CD4-positive, alpha-beta T cell treated with Interleukin-6 at 100 ng/mL for 8 hours (primary cell): ENCODE data around the gene SLC44A4.

Experiments used
- DNase-seq: peaks from one replicate; pipeline ENCODE4 v3.0.0-alpha.2; 2020; ENCODE audit warnings: mixed read lengths, low spot score

Gene SLC44A4

DNA sequence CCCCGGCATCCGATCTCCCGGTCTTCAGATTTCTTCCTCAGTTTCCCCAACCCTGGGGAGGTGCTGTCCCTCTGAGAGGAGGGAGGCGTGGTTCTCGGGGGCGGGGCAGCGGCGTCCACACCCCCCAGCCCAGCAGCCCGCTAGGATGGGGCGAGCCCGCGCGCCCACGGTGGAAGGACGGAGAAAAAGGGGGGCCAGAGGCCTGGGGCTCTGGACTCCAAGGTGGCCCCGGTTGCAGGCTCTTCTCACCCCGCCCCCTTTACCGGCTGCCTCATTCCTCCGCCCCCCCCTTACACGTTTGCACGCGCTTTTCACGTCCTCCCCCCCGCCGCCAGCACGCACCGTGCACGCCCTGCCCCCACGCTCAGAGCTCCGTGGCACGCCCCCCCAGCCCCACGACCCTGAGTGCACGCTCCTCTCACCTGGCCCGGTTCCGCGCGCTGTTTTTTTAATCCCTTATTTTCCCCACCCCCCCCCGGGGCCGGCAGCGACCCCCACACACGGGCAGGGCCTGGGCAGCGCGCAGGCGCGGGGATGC lies 22.7 kb upstream of the SLC44A4 start:
- DNase-seq = peak; percentile 68

DNA sequence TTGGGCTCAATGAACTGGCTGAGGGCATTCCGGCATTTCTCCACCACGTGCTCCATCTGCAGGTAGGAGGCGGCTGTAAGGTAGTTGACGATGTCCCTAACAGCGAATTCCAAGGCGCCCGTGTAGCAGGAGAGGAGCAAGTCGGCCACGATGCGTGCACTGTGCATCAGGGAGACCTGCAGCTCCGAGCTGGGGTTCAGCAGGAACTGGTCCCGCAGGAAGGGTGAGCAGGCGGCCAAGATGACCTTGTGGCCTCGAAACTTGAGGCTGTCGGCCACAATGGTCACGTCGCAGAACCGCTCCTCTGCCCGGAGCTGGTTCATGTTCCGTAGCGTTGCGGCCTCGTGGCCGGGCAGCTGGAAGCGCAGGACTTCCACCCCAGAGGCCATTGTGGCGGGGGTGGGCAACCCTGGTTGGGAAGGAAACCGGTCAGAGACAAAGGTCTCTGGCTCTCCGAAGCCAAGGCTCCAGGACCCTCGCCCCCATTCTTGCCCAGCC lies 22.2 kb upstream of the SLC44A4 start:
- no peak for DNase-seq

DNA sequence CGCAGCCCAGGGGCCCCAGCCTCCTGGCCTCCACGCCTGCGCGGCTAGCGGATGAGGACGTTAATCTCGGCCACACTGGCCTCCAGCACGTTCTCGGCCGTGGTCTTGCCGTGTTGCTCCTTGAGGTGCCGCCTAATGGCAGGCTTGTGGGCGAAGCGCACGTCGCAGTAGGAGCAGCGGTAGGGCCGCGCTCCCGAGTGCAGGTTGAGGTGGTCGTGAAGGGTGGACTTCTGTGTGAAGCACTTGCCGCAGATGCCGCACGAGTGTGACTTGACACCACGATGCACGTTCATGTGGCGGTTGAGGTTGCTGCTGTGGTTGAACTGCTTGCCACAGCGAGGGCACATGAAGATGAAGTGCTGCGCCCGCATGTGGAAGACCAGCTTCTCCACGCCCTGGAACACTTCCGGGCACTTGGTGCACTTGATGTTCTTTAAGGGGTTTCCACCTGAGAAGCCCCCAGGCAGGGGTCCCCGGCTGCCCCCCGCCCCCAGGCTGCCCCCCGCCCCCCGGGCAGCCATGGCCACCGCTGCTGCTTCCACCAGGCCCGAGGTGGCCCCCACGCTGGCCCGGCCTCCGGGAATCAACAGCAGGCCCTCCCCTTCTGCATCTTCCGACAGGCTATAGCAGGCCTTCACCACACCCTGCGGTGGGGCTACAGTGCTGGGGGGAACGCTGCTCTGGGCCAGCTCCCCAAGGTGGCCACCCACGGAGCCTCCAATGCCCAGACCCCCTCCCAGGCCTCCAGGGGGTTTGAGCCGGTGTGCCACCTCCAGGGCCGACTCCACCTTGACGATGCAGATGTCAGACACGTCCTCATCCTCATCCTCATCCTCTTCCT lies 21.3 kb upstream of the SLC44A4 start:
- no peak for DNase-seq

DNA sequence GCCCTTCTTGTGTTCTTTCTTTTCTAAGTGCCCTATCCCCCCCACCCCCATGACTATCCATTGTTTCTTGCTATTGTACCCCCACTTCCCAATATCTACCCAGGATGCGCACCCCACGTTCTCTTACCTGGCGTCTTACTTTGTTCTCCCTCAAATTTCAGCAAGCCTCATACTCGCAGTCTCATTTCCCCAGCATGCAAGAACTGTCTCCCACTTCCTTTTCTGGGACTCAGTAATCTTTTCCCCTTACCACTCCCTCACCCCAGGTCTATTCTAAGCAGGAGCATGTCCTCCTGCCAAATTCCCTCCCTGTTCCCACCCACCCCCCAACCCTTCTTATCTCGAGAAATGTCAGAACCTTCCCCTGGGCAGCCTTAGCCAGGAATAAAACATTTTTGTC lies 20.4 kb upstream of the SLC44A4 start:
- DNase-seq = no peak

DNA sequence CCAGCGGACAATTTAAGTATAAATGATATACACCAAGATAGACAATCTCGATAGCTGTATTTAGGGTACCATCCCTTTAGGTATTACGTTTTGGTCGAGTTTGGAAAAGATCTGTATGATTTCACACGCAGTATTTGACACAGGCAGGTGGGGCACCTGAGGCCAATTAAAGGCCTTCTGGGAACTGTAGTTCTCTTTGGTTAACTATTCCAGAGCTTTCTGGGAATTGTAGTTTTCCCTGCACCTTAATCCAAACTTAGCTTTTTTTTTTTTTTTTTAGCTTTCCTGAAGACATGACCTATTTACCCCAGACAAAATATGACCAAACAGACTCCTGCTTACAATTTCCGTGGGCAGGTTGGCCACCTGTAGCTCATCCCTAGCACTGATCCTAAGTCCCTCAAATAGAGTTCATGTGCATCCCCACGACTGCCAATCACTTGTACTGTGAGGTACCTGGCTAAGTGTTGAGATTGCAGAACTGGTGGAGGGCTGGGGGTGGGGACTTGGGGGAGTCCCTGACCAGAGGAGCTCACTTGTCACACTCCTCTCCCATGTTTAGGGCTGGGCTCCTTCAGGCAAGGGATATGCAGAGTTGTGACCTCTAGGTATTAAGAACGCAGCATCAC lies 19.7 kb upstream of the SLC44A4 start:
- peak; percentile 55 for DNase-seq

DNA sequence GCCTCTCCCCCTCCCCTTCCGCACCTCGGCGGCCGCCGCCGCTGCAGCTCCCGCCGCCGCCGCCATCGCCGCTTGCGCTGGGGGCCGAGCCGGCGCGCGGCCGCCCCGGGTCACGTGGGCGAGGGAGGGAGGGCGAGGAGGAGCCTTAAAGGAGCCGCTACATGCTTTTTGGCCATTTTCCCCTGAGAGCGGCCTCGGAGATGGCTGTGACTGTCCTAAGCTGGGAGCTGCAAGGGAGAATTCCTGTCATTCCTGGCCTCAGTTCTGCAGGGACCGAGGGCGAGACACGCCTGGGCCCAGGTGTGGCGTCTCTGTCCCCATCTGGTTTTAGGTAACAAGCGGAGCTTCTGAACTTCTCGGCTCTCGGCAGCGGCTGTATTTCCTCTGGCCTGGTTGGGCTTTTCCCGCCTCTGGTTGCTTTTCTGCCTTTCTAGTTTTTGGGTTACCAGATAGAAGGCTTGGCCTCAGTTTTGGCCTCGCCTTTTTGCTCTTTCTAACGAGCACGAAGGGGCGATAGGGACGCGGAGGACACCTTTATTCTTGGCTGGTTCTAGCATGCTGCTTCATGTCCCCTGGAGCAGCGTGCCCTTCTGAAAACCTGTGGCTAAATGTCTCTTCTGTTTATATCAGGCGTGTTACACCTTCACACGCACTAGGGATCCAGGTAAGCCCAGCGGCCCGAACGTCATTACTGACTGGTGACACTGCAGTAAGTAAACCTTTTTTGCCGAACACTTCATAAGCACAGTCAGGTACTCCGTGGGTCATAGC lies 19.0 kb upstream of the SLC44A4 start, which contains the start of gene EHMT2:
Gene EHMT2 (minus strand): TSS at position 87 of the 771 bp plus-strand sequence. CDS start 21 bp downstream, at position 66.
- peak; percentile 82 for DNase-seq

DNA sequence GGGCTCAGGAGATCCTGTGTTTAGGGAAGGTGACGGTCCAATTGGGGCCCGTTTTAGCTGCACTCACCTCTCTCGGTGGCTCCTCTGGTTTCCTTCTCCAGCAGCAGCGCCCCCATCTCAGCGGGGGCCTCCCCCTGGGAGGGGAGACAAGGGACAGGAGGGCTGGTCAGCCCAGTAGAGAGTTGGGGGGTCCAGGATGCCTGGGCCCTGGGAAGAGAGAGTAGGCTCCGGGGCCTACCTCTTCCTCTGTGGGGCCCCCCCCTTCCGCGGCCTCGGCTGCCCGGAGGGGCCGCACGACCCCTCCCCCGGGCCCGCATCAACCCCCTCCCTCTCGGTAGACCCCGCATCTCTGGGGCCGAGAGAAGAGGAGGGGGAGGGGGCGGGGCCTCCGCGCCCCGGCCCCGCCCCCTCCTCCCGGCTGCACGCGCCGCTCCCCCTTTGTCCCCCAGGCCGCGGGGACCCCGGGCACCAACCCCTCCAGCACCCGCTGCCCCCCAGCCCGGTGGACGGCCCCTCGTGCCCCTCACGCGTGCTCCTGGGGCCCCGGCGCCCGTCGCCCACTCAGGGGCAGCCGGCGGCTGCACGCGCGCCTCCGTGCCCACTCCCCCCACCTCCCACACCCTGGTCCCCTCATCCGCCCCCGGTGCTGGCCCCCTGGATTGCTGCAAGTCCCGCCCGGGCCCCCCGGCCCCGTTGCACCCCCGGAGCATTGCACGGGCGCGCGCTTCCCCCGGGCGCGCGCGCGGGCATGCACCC lies 18.2 kb upstream of the SLC44A4 start:
- DNase-seq = no peak

DNA sequence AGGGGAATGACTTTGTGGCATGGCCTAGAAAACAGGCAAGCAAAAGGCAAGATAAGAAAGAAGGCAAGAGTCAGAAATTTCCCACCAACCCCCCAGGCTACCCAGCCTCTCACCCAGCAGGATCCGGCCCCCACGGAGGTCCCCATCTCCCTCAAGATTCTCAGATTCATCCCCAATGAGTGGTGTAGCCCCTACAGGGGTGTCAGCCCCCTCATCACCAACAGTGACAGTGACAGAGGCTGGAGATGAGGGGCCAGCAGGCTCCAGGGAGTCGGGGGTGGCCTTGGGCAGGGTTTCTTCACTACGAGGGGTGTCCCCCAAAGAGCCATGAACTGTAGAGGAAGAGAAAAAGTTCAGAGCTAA lies 17.7 kb upstream of the SLC44A4 start:
- DNase-seq = no peak

DNA sequence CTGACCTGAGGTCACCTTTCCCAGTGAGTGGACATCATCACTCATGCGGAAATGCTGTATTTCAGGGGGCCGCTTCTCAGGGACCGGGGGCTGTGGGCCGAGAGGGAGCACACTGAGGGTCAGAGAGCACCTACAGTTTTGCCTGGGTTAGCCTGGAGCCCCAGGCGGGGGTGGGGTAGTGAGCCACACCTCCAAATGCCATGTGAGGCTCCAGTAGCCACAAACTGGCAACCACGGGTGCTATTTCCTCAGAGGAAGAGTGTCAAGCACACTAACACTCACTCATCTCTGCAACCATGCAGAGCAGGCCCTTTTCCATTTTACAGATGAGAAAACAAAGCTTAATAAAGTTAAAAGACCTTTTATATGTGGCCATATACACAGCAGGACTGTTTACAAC lies 14.0 kb upstream of the SLC44A4 start:
- no peak for DNase-seq

DNA sequence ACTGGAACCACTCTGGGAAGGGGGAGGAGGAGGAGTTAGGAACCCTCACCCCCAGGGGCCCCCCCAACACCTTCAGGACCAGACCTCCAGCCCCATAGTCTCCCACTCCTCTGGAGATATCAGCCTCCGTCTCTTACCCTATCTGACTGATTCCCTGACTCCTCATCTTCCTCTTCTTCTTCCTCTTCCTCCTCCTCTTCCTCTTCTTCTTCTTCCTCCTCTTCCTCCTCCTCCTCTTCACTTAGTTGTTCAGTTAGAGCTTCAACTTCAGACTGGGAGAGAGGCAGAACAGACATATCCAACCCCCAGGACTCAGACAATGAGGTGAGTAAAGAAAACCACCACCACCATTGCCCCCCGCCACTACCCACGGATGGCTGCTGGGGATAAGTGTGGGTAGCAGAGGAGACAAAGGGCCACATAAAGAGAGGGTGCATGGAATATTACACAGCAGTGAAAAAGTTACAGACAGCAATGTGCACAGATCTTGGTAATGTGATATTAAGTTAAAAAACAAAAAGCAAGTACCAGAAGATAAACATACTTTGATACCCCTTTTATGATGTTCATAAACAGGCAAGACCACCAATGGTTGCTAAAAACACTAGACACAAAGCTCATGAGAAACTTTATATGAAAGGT lies 10.7 kb upstream of the SLC44A4 start:
- no peak for DNase-seq

DNA sequence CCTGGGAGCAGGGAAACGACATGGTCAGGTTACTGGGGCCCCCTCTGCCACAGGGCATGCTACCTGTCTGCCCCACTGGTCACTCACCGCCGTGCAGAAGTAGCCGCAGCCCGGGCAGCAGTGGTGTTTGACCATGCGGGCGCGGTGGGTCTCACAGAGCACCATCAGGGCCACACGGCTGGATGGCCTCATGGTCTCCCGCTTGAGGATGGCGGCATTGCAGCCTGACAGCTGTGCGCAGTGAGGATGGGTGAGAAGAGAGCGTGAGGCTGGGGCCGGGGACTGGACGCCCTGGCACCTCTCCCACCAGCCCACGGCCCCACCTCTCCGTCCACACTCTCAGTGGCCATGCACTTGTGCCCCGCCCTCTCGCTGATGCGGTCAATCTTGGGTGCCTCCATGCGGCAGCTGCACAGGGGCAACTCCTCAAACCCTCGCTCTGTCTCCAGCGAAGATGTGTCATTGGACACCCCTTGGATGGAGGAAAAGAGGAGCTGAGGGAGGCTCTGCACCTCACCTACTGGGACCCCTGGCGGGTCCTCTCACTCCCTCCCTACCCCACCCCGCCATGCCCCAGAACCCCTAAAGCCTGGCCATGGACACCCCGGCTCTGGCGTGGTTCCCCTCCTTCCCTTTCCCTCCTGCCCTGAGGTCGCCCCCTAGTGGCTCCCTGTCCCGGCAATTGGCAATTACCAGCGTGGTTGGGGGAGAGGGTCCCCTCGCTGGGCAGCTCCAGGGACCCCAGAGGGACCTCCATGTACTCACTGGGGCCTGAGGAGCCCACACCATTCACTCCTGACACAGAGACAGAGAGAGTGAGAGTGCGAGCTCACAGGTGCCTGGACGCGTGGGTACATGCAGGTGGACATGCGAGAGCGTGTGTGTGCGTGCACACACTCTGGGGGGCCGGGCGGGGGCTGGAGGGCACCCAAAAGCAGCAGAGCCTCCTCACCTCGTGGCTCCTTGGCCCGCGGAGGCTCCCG lies 9.8 kb upstream of the SLC44A4 start:
- peak; percentile 34 for DNase-seq

DNA sequence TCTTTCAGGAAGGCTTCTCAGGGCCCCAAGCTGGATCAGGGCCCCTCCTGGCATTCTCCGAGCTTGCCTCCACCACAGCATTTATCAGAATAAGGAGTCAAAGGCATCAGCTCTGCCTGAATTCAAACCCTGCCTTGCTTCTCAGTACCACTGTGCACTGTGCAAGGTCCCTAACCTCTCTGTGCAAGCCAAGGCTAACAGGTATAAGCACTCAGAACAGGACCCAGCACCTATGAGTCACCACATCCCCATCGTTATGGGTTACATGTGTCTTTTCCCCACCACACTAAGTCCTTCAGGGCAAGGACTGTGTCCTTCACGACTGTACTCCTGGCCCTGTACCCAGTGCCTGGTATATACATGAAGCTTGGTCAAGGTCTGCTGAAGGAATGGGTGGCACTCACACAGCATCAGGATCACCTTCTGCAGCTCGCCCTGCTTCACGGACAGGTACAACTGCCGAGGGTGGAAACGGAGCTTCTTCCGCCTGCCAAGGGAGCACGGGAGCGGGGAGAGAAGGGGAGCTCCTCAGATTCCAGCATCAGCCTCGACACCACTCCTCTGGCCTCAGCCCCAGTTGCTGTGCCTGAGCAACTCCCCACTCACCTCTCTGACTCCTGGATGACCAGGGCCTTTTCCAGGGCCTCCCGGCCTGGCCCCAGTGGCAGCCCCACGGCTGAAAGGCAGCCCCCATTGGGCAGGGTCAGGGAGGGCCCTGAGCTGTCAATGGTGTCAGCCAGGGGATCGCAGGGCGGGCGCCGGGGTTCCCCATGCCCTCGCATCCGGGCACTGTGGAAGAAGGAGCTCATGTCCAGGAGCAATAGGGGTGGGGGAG lies 8.6 kb upstream of the SLC44A4 start:
- no peak for DNase-seq

DNA sequence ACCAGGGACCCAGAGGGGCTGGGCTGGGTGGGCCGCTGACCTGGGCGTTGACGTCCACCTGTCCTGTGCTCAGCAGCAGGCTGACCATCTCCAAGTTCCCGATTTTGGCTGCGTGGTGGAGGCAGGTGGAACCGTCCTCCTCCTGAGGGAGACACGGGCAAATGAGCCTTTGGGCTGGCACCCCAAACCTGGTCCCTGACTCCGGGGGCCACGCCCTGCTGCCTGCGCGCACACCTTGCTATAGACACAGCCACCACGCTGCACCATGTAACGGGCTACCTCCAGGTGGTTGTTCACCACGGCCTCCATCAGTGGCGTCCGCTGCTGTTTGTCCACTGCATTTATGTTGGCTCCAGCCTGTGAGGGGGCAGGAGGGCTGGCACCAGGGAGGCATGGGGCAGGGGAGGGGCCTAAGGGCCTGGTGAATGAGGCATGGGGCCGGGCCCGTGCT lies 7.8 kb upstream of the SLC44A4 start:
- DNase-seq = no peak

DNA sequence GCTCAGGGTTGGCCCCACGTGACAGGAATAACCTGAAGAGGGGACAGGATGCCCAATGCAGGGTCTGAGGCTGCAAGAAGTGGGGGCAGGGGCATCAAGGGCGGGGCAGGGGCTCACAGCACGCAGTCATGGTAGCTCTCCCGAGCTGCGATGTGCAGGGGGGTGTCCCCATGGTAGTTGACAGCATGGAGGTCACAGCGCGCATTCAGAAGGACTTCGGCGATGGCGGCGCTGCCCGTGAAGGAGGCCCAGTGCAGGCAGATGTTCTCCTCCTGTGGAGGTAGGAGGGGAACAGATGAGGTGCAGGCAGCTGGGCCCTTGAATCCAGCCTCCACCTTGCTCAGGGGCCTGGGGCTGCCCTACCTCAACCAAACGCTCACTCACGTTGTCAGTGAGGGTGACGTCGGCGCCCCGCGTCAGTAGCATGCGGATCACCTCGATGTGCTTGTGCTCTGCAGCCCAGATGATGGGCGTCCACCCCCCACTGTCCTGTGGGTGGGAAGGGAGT lies 5.8 kb upstream of the SLC44A4 start:
- no peak for DNase-seq

DNA sequence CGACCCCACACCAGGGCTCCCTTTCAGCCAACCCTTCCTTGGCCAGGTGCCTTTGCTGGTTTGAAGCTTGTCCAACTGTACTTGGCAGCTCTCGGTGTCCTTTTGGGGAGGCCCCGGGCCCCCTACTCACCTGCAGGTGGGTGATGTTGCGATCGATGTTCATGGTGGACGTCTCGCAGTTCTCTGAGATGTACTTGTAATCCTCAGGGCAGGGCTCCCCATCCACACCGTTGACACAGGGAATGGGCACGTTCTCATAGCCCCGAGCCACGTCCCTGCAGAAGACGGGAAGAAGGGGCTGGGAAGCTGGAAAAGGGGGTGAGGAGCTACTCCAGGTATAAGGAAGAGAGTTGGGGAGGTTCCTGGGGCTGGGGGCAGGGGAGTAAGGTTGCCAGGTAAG lies 4.9 kb upstream of the SLC44A4 start:
- DNase-seq = no peak

DNA sequence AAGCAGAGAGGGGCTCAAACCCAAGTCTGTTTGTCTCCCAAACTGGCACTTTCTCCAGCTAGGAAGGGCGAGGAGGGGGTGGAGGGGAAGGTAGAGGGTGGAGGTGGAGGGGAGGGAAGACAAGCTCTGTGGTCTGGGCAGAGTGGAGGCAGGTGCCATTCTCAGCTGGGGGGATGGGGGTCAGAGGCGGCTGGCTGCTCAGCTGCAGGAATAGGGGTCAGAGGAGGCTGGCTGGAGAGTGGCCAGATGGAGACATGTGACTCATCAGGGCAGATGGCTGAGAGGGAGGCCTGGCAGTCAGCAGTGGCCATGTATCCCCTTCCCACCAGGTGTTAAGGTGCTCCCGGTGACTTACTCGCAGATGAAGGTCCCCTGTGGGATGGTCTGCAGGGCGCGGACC lies 3.5 kb upstream of the SLC44A4 start:
- no peak for DNase-seq

DNA sequence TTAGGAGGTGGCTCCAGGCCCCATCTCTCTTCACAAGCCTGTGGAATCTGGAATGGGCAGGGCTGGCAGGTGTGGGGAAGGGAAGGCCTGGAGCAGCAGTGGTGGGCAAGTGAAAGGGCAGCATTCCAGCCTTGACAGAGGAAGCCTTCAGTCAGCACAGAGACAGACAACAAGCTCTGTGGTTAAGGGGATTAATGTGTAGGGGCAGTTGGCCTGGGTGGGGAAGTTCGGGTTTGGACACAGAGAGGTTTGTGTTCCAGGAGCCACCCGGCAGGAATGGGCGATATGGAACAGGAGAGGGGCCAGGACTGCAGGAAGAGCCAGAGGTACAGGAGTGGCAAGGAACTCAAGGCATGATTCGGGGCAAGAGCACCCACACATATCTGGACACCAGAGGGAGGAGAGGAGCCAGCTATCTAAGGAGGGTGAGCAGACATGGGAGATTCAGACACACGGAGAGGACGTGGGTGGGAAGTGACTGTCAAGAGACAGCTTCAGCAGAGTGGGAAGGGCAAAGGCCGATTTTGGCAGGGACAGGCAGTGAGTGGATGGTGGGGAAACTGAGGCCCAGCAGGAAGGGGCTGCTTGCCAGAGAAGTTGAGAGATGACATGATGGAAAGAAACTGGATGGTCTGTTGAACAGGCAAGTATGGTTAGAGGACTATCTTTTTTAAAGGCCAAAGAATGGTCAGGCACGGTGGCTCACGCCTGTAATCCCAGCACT lies 2.5 kb upstream of the SLC44A4 start:
- DNase-seq = no peak

DNA sequence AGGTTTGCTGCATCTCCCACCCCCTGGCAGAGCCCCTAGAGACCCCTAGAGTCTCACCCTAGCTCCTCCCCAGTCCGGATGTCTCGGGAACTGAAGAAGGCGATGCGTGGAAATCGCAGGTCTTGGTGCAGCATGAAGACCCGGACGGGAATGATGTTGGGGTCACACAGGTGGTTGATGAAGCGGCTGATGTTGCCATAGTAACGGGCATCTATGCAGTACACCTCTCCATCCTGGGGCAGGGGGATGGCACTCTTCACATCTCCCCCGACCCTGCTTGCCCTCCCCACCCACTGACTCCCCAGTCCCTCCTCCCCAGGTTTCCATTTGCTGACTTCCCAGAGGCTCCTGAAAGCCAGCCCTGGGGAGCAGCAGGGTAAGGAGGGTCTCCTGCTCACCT lies 1.8 kb upstream of the SLC44A4 start:
- DNase-seq = no peak
